WERI-Rb-1 (cell line): ENCODE measurements around the gene NPLOC4.

Experiments
- DNase-seq: peaks from one replicate; pipeline ENCODE4 v3.0.0-alpha.2; 2020
- H3K27ac ChIP-seq: fragments of 250-450 bp; sonication (Bioruptor Pico); 2 replicates; pipeline ENCODE4 v1.5.1; 2020; ENCODE audit warnings: mild to moderate bottlenecking, moderate library complexity
- H3K27me3 ChIP-seq: fragments of 250-450 bp; sonication (Bioruptor Pico); 2 replicates; pipeline ENCODE4 v1.5.1; 2021; ENCODE audit warnings: mild to moderate bottlenecking, low read depth, moderate library complexity; ENCODE audit not compliant: insufficient read depth, severe bottlenecking
- H3K36me3 ChIP-seq: fragments of 250-450 bp; sonication (Bioruptor Pico); 2 replicates; pipeline ENCODE4 v1.5.1; 2020; ENCODE audit warnings: mild to moderate bottlenecking, moderate library complexity
- H3K4me3 ChIP-seq: 2 replicates; pipeline ENCODE4 v1.5.1; 2011; ENCODE audit warnings: low read depth, mild to moderate bottlenecking, control low read depth, low read length
- H3K9me3 ChIP-seq: fragments of 250-450 bp; sonication (Bioruptor Pico); 2 replicates; pipeline ENCODE4 v1.5.1; 2021; ENCODE audit warnings: mild to moderate bottlenecking, moderate library complexity; ENCODE audit not compliant: severe bottlenecking
- CTCF ChIP-seq: IDR thresholded peaks from 2 replicates; pipeline ENCODE4 v1.5.1; 2011; ENCODE audit warnings: low read depth, mild to moderate bottlenecking, control low read depth, inconsistent platforms, low read length

NPLOC4 gene

GRCh38 chr17:81640011-81640410 is 3.1 kb upstream of the NPLOC4 start:
- Histone ChIP-seq H3K36me3 (peaks cover 7% of the 10 kb centered on the region), H3K27me3 (no peaks in the 10 kb centered on the region), H3K4me3 (no peak overlapping the region), H3K27ac (no peak overlapping the region), H3K9me3 (no peaks in the 10 kb centered on the region)
- no peak for TF ChIP-seq CTCF
- DNase-seq = no peak

GRCh38 chr17:81638683-81639082 is 1.8 kb upstream of the NPLOC4 start:
- Histone ChIP-seq H3K36me3 (peaks cover 19% of the 10 kb centered on the region), H3K9me3 (no peaks in the 10 kb centered on the region), H3K27ac (no peak overlapping the region), H3K27me3 (no peaks in the 10 kb centered on the region), H3K4me3 (no peak overlapping the region)
- TF ChIP-seq CTCF = no peak
- DNase-seq = no peak

GRCh38 chr17:81635973-81636504 is 873 bp downstream of the NPLOC4 start:
- peak overlapping the region; percentile 87 for H3K4me3 ChIP-seq
- no peaks in the 10 kb centered on the region for H3K9me3 ChIP-seq
- DNase-seq = no peak
- H3K36me3 ChIP-seq = peaks cover 40% of the 10 kb centered on the region
- no peaks in the 10 kb centered on the region for H3K27me3 ChIP-seq
- peak overlapping the region; percentile 93 for H3K27ac ChIP-seq
- TF ChIP-seq CTCF = no peak

GRCh38 chr17:81635431-81635830 is 1.5 kb downstream of the NPLOC4 start:
- Histone ChIP-seq H3K27ac (peak overlapping the region; percentile 93; the same call in 1 of the 2 replicates), H3K4me3 (no peak overlapping the region), H3K9me3 (no peaks in the 10 kb centered on the region), H3K27me3 (no peaks in the 10 kb centered on the region), H3K36me3 (peaks cover 46% of the 10 kb centered on the region)
- no peak for TF ChIP-seq CTCF
- DNase-seq = no peak

GRCh38 chr17:81631482-81631881 is 5.4 kb downstream of the NPLOC4 start:
- no peak overlapping the region for H3K27ac ChIP-seq
- no peak overlapping the region for H3K4me3 ChIP-seq
- H3K9me3 ChIP-seq = no peaks in the 10 kb centered on the region
- no peak for TF ChIP-seq CTCF
- DNase-seq = no peak
- H3K27me3 ChIP-seq = no peaks in the 10 kb centered on the region
- peaks cover 86% of the 10 kb centered on the region for H3K36me3 ChIP-seq

GRCh38 chr17:81630274-81630673 is 6.6 kb downstream of the NPLOC4 start:
- Histone ChIP-seq H3K9me3 (no peaks in the 10 kb centered on the region), H3K4me3 (no peak overlapping the region), H3K36me3 (peaks cover 93% of the 10 kb centered on the region), H3K27me3 (no peaks in the 10 kb centered on the region), H3K27ac (no peak overlapping the region)
- TF ChIP-seq CTCF = no peak
- DNase-seq = no peak
